Endothelial cell of umbilical vein (primary cell): ENCODE data around the gene P2RY8. TPM values are rescaled to one million over a fixed set of nuclear protein-coding genes. Genes with fewer than 3 reads are reported as not detected.

Experiments used
- BruUV-seq: library from RNA; stranded (reverse); fragments of 400-500 nt; replicated peaks from 2 replicates; lab custom pipeline; 2021; lab: Mats Ljungman, UMichigan
- CTCF ChIA-PET: fragments of 300-600, 350-600 bp; sonication (Branson Sonifier 250); formaldehyde crosslinking; loops from one replicate; lab custom pipeline; 2021; ENCODE audit warnings: antibody characterized with exemption, inconsistent platforms; lab: Charles Lee
- POLR2A ChIA-PET: fragments of 300-600, 350-600 bp; sonication (Branson Sonifier 250); formaldehyde crosslinking; loops from one replicate; lab custom pipeline; 2021; ENCODE audit warnings: antibody characterized with exemption, inconsistent platforms; lab: Charles Lee
- DNase-seq: peaks from one replicate; pipeline ENCODE4 v3.0.0-alpha.2; 2011; ENCODE audit warnings: low read depth, low spot score
- FAIRE-seq: peaks from 2 replicates; lab custom pipeline; 2011; peaks lifted over from hg19 to GRCh38; lab: Jason Lieb, UNC
- H2AFZ ChIP-seq: 2 replicates; pipeline ENCODE4 v1.6.0; 2012; ENCODE audit warnings: low read depth, low read length, control low read depth, inconsistent platforms
- H3K27ac ChIP-seq: 2 replicates; pipeline ENCODE4 v1.5.1; 2011; ENCODE audit warnings: low read depth, mild to moderate bottlenecking, control low read depth, low read length, moderate library complexity; ENCODE audit not compliant: insufficient read depth
- H3K27me3 ChIP-seq, 2 experiments: 2 replicates each; pipeline versions ENCODE4 v1.6.0 to v1.6.1; 2011; ENCODE audit warnings: low read length in 2 of 2, mixed read lengths in 1 of 2; ENCODE audit not compliant: control insufficient read depth in 2 of 2, insufficient read depth in 2 of 2
- H3K36me3 ChIP-seq, 2 experiments: 2 replicates in 1 of 2; 3 replicates in 1 of 2; pipeline ENCODE4 v1.5.1; 2011; ENCODE audit warnings: low read length in 2 of 2, mild to moderate bottlenecking in 1 of 2, moderate library complexity in 1 of 2; ENCODE audit not compliant: control insufficient read depth in 2 of 2, insufficient read depth in 2 of 2; ENCODE audit errors: extremely low read depth in 1 of 2
- H3K4me1 ChIP-seq: 3 replicates; pipeline ENCODE4 v1.5.1; 2011; ENCODE audit warnings: mild to moderate bottlenecking, low read length; ENCODE audit not compliant: control insufficient read depth, insufficient read depth; ENCODE audit errors: extremely low read depth
- H3K4me2 ChIP-seq: 2 replicates; pipeline ENCODE4 v1.6.1; 2011; ENCODE audit warnings: low read length, control low read depth, mixed read lengths; ENCODE audit not compliant: insufficient read depth
- H3K4me3 ChIP-seq, 3 experiments: fragments of 200-600 bp in 1 of 3; sonication (generic), shearing (Covaris generic) in 1 of 3; replicated peaks in 1 of 3; 2 replicates each; pipeline ENCODE4 v1.5.1; 2011 to 2016; ENCODE audit warnings: control low read depth in 3 of 3, low read length in 3 of 3, mild to moderate bottlenecking in 2 of 3, inconsistent platforms in 1 of 3, low read depth in 1 of 3, moderate library complexity in 1 of 3; ENCODE audit not compliant: insufficient read depth in 1 of 3
- H3K79me2 ChIP-seq: 2 replicates; pipeline ENCODE4 v1.6.0; 2012; ENCODE audit warnings: low read length, inconsistent platforms; ENCODE audit not compliant: control insufficient read depth, insufficient read depth
- H3K9ac ChIP-seq: replicated peaks from 2 replicates; pipeline ENCODE3; 2011; ENCODE audit warnings: low read length, control low read depth; ENCODE audit not compliant: insufficient read depth; ENCODE audit errors: extremely low read depth
- H3K9me1 ChIP-seq: replicated peaks from 3 replicates; pipeline ENCODE4 v1.6.0; 2011; ENCODE audit warnings: mild to moderate bottlenecking, low read length; ENCODE audit not compliant: control insufficient read depth, insufficient read depth; ENCODE audit errors: extremely low read depth
- H3K9me3 ChIP-seq: replicated peaks from 2 replicates; pipeline ENCODE4 v1.5.1; 2012; ENCODE audit warnings: low read length, inconsistent platforms; ENCODE audit not compliant: control insufficient read depth, insufficient read depth
- H4K20me1 ChIP-seq: replicated peaks from 2 replicates; pipeline ENCODE3; 2011; ENCODE audit warnings: mild to moderate bottlenecking, low read length; ENCODE audit not compliant: control insufficient read depth, insufficient read depth; ENCODE audit errors: extremely low read depth
- CTCF ChIP-seq, 2 donors: IDR thresholded peaks; 1 replicate in 1 of 2; 2 replicates in 1 of 2; pipeline ENCODE4 v1.5.1; 2011; ENCODE audit warnings: low read length in 2 of 2, mild to moderate bottlenecking in 2 of 2, moderate library complexity in 2 of 2, control low read depth in 1 of 2, inconsistent platforms in 1 of 2, low read depth in 1 of 2; ENCODE audit not compliant: insufficient read depth in 1 of 2; ENCODE audit errors: extremely low read depth in 1 of 2
- EZH2 ChIP-seq: IDR thresholded peaks from 2 replicates; pipeline ENCODE4 v1.6.1; 2012; ENCODE audit warnings: borderline replicate concordance, low read depth, mild to moderate bottlenecking, moderate library complexity, low read length, inconsistent platforms; ENCODE audit not compliant: severe bottlenecking
- FOS ChIP-seq: IDR thresholded peaks from 2 replicates; pipeline ENCODE4 v1.6.1; 2011; ENCODE audit warnings: mild to moderate bottlenecking, low read length, moderate library complexity, borderline replicate concordance; ENCODE audit not compliant: insufficient read depth
- GATA2 ChIP-seq: IDR thresholded peaks from 2 replicates; pipeline ENCODE4 v1.7.0; 2011; ENCODE audit warnings: low read depth, mild to moderate bottlenecking, moderate library complexity, mixed read lengths, low read length; ENCODE audit not compliant: insufficient read length, insufficient read depth
- JUN ChIP-seq: IDR thresholded peaks from 2 replicates; pipeline ENCODE4 v1.6.1; 2011; ENCODE audit warnings: borderline replicate concordance, low read depth; ENCODE audit not compliant: insufficient read length, insufficient read depth
- MYC ChIP-seq: IDR thresholded peaks from one replicate; pipeline ENCODE4 v1.6.1; 2011; ENCODE audit warnings: mild to moderate bottlenecking, low read depth, low read length
- POLR2A ChIP-seq: IDR thresholded peaks from 2 replicates; pipeline ENCODE4 v1.6.1; 2012; ENCODE audit warnings: low read depth, mild to moderate bottlenecking, control low read depth, low read length
- POLR2AphosphoS5 ChIP-seq: IDR thresholded peaks from 2 replicates; pipeline ENCODE4 v1.6.1; 2012; ENCODE audit warnings: low read depth, mild to moderate bottlenecking, control low read depth, low read length, moderate library complexity; ENCODE audit not compliant: insufficient read depth
- dilution Hi-C: fragments of 300-500 bp; cut with MboI; formaldehyde crosslinking; loops from one replicate; pipeline ENCODE4 v1.15.0; 2019; ENCODE audit warnings: low sequenced_read_pairs; ENCODE audit not compliant: extremely low pct_ligation_motif_present
- intact Hi-C: fragments of 100-400 bp; cut with micrococcal nuclease; formaldehyde crosslinking; loops from one replicate; pipeline ENCODE4 v1.10.0; 2022
- polyA plus RNA-seq, 4 experiments: library from polyadenylated mRNA; depleted of rRNA in 3 of 4; stranded (reverse) in 3 of 4; unstranded in 1 of 4; fragments of >200 nt; gene quantifications; 2 replicates each; pipeline versions ENCODE4 v1.2.1 to v1.2.3, GENCODE V29; 2011 to 2012; ENCODE audit warnings: missing spikeins in 1 of 4
- total RNA-seq: library from RNA; stranded (reverse); gene quantifications from 2 replicates; pipeline ENCODE4 v1.2.3, GENCODE V29; 2021
- TF ChIP-seq, protein P1 (sequence below): IDR thresholded peaks from 2 replicates; pipeline ENCODE4 v1.6.1; 2011; ENCODE audit not compliant: insufficient read depth, insufficient read length

P2RY8 gene
- total and polyA plus RNA-seq, 2 donors (not counting 3 experiments of a cell fraction or from before 2014, with no cell fraction given), result not detected

- no peaks in the 10 kb centered on the region for H3K9me1 ChIP-seq
- no peak for FAIRE-seq
- no peaks in the 10 kb centered on the region for H3K27me3 ChIP-seq
- H3K4me2 ChIP-seq, result no peak overlapping the region
- H4K20me1 ChIP-seq, result no peaks in the 10 kb centered on the region
- intact Hi-C loops, result no loop called here
- no peaks in the 10 kb centered on the region for H3K79me2 ChIP-seq
- dilution Hi-C loops, result no loop called here
- no peaks in the 10 kb centered on the region for H3K4me1 ChIP-seq
- no peak overlapping the region for H2AFZ ChIP-seq
- CTCF ChIA-PET, result no interaction called here
- DNase-seq, result no peak
- no peak overlapping the region for H3K9ac ChIP-seq
- no peak overlapping the region for H3K27ac ChIP-seq
- no peaks in the 10 kb centered on the region for H3K36me3 ChIP-seq
- BruUV-seq, result no TSS peak
- no peak overlapping the region for H3K4me3 ChIP-seq
- TF ChIP-seq CTCF (IDR thresholded peaks at IDR 0.05; ENCODE audit: extremely low read depth in 1 of 2, insufficient read depth in 1 of 2, low read depth in 1 of 2, low read length in 2 of 2) (no peak), FOS (no peak), GATA2 (no peak), POLR2A (no peak), POLR2AphosphoS5 (no peak), EZH2 (no peak), JUN (no peak), MYC (no peak)
- TF ChIP-seq, protein P1, sequence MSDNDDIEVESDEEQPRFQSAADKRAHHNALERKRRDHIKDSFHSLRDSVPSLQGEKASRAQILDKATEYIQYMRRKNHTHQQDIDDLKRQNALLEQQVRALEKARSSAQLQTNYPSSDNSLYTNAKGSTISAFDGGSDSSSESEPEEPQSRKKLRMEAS, result no peak
- H3K9me3 ChIP-seq, result no peaks in the 10 kb centered on the region
- POLR2A ChIA-PET, result no interaction called here
Observed at GRCh38 chrX:1561164-1561563, 24.2 kb upstream of the P2RY8 start.
